BE2C (cell line): ENCODE results near the gene ALKBH7.

ENCODE experiments used
- DNase-seq: peaks from one replicate; pipeline ENCODE4 v3.0.0-alpha.2; 2020
- H3K27me3 ChIP-seq: fragments of 250-450 bp; sonication (Bioruptor Pico); 2 replicates; pipeline ENCODE4 v1.5.1; 2020; ENCODE audit warnings: mild to moderate bottlenecking
- H3K36me3 ChIP-seq: fragments of 250-450 bp; sonication (Bioruptor Pico); 2 replicates; pipeline ENCODE4 v1.5.1; 2020; ENCODE audit warnings: mild to moderate bottlenecking
- H3K4me1 ChIP-seq: fragments of 250-450 bp; sonication (Bioruptor Pico); 2 replicates; pipeline ENCODE4 v1.5.1; 2020
- H3K4me3 ChIP-seq: 2 replicates; pipeline ENCODE4 v1.5.1; 2011; ENCODE audit warnings: low read depth, low read length
- H3K9me3 ChIP-seq: fragments of 250-450 bp; sonication (Bioruptor Pico); 2 replicates; pipeline ENCODE4 v1.5.1; 2020
- TF ChIP-seq, protein P1 (sequence below): IDR thresholded peaks from 2 replicates; pipeline ENCODE4 v1.5.1; 2012; ENCODE audit warnings: mild to moderate bottlenecking, low read depth, low read length

ALKBH7 gene

GRCh38 chr19:6384381-6384780, 11.8 kb downstream of the ALKBH7 start:
- Histone ChIP-seq H3K9me3 (no peaks in the 10 kb centered on the region), H3K36me3 (peaks cover 83% of the 10 kb centered on the region), H3K4me1 (no peaks in the 10 kb centered on the region), H3K27me3 (no peaks in the 10 kb centered on the region), H3K4me3 (no peak overlapping the region)
- DNase-seq: no peak
- TF ChIP-seq, protein P1, sequence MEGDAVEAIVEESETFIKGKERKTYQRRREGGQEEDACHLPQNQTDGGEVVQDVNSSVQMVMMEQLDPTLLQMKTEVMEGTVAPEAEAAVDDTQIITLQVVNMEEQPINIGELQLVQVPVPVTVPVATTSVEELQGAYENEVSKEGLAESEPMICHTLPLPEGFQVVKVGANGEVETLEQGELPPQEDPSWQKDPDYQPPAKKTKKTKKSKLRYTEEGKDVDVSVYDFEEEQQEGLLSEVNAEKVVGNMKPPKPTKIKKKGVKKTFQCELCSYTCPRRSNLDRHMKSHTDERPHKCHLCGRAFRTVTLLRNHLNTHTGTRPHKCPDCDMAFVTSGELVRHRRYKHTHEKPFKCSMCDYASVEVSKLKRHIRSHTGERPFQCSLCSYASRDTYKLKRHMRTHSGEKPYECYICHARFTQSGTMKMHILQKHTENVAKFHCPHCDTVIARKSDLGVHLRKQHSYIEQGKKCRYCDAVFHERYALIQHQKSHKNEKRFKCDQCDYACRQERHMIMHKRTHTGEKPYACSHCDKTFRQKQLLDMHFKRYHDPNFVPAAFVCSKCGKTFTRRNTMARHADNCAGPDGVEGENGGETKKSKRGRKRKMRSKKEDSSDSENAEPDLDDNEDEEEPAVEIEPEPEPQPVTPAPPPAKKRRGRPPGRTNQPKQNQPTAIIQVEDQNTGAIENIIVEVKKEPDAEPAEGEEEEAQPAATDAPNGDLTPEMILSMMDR: no peak

DNA sequence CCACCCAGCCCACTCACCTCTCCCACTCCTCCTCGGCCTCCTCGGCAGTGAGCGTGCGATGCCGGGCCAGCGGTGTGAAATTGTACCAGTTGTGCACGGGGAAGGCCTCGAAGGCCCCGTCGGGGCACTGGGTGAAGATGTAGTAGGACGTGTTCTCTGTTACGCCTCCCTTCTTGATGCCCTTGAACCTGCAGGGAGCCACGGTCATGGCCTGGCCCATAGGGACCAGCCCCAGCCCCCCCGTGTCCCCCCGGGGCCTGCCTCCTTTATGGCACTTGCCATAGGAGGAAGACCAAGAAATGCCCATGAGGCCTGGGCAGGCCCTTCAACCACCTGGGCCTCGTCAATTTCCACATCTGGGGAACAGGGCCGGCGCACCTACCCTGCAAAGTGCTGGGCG, 14.8 kb downstream of the ALKBH7 start:
- DNase-seq: no peak
- H3K9me3 ChIP-seq: no peaks in the 10 kb centered on the region
- peaks cover 65% of the 10 kb centered on the region for H3K36me3 ChIP-seq
- no peaks in the 10 kb centered on the region for H3K27me3 ChIP-seq
- TF ChIP-seq, protein P1: no peak
- H3K4me1 ChIP-seq: peaks cover 3% of the 10 kb centered on the region; the same call in 1 of the 2 replicates
- H3K4me3 ChIP-seq: no peak overlapping the region

GRCh38 chr19:6392221-6393073, 19.9 kb downstream of the ALKBH7 start:
- H3K27me3 ChIP-seq: no peaks in the 10 kb centered on the region
- TF ChIP-seq, protein P1: no peak
- peaks cover 27% of the 10 kb centered on the region for H3K36me3 ChIP-seq
- DNase-seq: no peak
- no peaks in the 10 kb centered on the region for H3K9me3 ChIP-seq
- peaks cover 6% of the 10 kb centered on the region; the same call in 1 of the 2 replicates for H3K4me1 ChIP-seq
- peak overlapping the region; percentile 92 for H3K4me3 ChIP-seq

DNA sequence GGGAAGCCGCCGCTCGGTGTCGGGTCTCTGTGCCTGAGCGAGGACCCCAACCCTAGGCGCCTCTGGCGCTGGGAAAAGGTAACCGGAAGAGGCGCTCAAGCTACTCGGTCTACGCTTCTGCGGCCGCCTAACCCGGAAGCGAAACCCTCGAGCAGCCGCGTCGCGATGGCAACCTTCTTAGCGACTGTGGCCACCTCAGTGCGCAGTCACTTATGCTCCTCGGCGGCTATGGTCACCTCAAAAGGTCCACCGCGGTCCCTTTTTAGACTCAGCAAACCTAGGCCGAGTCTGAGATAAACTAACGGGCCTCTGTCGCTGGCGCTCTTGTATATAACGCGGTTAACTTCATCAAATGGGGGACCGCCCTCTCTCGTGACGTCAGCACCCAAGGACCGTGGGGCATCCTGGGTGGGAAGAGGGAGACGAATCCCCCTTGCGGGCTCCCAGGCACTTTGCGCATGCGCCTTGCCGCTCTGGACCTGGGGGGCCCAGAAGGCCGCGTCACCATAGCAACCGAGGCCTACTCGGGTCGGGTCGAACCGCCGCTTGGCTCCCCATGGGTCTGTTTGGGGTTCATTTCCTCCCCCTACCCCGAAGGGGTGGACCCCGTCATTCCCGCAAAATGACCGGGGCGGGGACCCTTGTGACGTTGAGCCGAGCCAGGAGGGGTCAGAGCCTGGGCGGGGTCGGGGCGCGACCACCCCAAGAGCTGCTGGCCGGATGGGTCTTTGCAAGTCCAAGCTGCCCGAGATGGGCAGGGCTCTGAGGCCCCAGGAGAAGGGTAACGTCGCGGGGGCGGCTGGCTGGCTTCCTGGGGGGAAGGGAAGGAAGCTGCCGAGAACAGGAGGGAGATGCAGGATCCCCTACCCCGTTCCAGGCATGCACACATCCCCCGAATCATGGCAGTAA, 20.7 kb downstream of the ALKBH7 start, which contains the start of gene GTF2F1:
Gene GTF2F1, minus strand, starts transcription at position 91 of the 909 bp plus-strand sequence. CDS start 169 bp downstream, outside the sequence.
- Histone ChIP-seq H3K4me1 (peaks cover 6% of the 10 kb centered on the region; the same call in 1 of the 2 replicates), H3K9me3 (no peaks in the 10 kb centered on the region), H3K36me3 (peaks cover 18% of the 10 kb centered on the region), H3K27me3 (no peaks in the 10 kb centered on the region), H3K4me3 (peak within 1 kb of the TSS; percentile 92)
- DNase-seq: peak; percentile 95
- TF ChIP-seq, protein P1: 0 out of 2 replicates have a peak, but pooled peaks have one; percentile 13

GRCh38 chr19:6393983-6394412, 21.4 kb downstream of the ALKBH7 start:
- H3K9me3 ChIP-seq: no peaks in the 10 kb centered on the region
- H3K36me3 ChIP-seq: peaks cover 12% of the 10 kb centered on the region
- TF ChIP-seq, protein P1: no peak
- peaks cover 6% of the 10 kb centered on the region; the same call in 1 of the 2 replicates for H3K4me1 ChIP-seq
- peak overlapping the region; percentile 92 for H3K4me3 ChIP-seq
- DNase-seq: no peak
- no peaks in the 10 kb centered on the region for H3K27me3 ChIP-seq
